Hindlimb muscle (tissue), 1 donor: ENCODE results near the gene KLHL40. TPM values are rescaled to one million over a fixed set of nuclear protein-coding genes. Genes with fewer than 3 reads are reported as not detected.
"Not testable (repeated sequence)": the region's sequence is repeated elsewhere in the genome, so short reads cannot be mapped to it uniquely, and the experiment has no call there.

ENCODE experiments used
- DNase-seq: peaks from one replicate; pipeline ENCODE4 v3.0.0-alpha.2; 2013
- polyA plus RNA-seq: library from polyadenylated mRNA; unstranded; fragments of 120-200 nt; gene quantifications from one replicate; pipeline ENCODE4 v1.2.1, GENCODE V29; 2013; ENCODE audit not compliant: insufficient read length

KLHL40 gene
- polyA plus RNA-seq, 1 donor, result 206 TPM

DNA sequence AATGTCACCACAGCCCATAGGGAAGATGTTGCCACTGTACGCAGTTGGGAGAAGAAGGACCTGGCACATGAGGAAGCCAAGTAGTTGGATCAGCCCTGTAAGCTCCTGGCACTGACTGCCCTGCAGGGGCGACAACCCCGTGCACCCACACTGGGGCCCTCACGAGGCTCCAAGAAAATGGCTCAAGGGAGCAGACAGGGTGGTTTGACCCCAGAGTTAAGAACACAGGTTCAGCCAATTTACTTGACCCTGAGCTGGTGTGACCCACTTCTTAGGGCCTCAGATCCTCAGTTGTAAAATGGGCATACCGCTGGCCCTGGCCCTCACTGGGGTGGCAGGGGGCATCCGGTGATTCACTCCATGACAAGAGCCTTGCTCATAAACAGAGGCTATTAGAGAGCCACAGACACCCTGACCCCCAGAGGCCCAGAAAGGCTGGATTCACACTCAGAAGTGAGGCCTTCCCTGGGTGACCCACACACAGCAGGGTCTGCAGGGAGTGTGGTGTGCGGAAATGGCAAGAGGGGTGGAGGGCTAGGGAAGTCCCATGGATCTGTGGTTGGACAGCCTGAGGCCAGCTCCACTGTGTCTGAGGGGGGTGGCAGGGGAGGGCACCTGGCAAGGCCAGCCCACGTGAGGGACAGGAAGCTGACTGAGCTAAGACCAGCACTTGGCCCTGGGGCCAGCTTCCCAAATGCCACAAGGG is 19.0 kb downstream of the KLHL40 start:
- DNase-seq, result no peak

DNA sequence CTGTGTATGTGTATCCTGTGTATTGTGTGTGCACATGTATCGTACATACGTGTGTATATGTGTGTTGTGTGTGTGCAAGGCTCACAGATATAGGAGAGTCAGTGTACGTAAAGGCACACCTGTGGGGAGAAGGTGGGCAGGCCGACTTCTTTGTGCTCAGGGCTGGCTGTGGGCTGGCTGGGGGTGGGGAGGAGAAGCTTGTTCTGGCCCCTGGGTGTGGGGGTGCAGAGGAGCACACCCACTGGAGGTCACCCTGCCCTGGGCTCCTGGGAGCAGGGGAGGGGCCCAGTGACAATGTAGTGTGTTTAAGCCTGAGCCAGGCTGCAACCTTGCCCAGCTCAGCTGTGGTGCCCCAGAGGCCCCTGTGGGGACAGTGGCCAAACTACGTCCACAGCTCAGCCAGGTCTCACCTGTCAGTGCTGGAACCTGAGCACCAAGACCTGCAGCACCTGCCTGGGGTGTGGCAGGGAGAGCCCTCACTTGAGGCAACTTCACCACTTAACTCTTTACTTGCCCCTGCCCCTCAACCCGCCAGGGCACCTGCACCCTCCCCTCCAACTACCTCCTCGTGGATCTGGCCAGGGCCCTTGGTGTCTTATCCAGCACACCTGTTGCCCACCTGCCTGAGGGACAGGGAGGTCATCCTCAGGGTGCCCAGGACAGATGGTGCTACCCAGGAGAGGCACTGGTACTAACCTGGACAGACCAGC is 19.9 kb downstream of the KLHL40 start:
- DNase-seq, result no peak

DNA sequence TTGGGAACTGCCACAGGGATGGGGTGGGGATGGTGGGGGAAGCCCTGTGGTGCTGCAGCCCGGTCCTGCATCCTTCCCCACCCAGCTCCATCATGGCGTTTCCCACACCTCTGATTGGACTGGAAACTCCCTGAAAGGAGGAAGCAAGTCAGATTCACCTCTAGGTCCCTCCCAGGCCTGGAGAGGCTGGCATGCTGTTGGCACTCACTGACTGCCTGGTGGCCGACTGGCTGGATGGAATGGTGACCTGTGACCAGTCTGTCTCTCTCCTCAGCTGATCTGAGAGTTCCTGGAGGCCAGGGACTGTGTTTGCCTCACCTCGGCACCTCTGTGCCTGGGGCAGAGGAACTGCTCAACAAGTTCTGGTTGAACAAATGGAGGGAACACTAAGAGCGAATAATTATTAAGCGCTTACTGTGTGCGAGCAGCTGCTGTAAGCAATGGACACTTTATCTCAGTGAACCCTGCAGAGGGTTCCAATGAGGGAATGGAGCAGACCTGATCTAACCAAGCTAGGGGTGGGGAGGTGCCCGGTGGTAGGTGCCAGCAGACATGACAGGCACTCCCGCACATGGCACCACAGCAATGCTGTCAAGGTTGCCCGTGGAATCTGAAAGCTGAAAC is 20.7 kb downstream of the KLHL40 start:
- no peak for DNase-seq

GRCh38 chr3:42706721-42707619 is 21.6 kb downstream of the KLHL40 start:
- no peak for DNase-seq

GRCh38 chr3:42707620-42708355 is 22.5 kb downstream of the KLHL40 start:
- no peak for DNase-seq

DNA sequence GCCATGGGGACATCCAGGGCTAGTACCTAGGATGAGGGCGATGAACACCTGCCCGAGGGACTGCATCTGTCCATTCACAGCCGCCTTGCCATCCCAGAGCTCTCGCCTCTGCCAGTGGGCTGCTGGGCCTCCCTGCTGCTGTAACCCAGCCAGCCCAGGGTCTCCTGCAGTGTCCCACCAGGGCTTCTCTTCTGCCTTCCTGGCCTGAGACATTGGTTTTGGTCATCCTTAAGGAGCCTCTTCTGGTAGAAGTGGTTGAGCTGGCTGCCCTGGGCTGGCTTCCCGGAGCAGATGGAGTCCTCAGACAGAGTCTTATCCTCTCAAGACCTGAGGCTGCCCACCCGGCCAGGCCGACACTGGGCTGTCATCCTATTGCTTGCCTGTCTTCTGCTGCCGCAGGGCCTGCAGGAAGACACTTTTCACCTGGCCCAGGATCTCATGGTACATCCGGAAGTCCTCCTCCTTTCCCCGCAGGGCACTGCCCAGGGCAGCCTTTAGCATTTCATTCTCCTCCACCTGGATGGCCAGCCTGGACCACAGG is 23.3 kb downstream of the KLHL40 start:
- no peak for DNase-seq

DNA sequence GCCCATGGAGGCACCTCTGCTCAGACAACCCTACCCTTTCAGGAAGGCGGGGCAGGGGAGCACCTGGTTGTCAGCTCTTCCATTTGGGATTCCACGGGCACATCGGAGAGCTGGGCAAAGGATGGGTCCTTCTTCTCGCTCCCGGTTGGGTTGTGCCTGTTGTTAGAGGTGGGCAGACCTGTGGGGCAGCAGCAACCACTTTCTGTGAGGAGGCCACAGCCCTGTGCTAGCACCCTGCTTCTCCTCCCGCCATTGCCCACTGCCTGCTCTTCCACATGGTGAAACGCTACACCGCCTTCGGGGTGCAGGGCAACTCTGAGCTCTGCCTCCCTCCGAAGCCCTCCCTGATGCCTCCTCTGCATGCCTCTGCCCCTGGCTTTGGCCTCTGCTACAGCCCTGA is 24.3 kb downstream of the KLHL40 start:
- DNase-seq, result no peak

- no peak for DNase-seq
Observed at GRCh38 chr3:42710323-42711021, 25.1 kb downstream of the KLHL40 start.

DNA sequence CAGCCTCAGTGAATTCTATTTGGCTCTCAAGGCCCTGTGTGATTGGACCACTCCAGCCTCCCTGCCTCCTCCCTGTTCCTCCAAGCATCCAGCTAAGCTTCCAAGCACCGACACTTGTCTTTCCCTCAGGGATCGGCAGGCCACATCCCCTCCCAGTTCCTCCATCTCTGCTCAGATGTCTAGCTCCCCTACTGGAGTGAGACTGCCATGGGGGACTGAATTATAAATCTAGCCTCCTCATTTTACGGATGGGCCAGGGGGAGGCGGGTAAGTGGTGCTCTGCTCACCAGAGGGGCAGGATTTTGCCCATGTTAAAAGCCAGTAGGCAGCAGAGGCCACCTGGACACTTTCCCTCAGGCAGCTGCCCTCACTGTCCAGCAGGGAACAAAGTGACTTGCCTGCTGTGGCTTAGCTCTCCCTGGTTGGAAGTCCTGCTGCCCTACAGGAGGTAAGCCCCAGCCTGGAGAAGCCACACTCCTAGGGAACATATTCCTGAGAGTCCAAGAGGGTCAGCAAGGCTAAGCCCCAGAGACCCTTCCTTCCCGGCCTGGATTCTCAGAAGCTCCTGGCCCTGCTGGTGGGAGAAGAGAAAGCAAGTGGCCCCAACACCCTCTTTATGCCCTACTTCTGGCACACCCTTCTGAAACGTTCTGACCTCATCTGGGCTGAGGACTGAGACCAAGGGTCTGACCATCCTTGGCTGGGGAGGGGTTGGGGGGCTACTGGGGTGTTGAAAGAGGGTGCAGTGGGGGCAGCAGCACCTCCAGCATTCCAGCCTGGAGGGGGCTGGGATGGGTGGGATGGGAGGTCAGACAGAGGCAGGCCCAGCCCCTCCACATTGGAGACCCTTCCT is 26.4 kb downstream of the KLHL40 start:
- no peak for DNase-seq

GRCh38 chr3:42712344-42712648 is 27.0 kb downstream of the KLHL40 start:
- DNase-seq, result no peak

DNA sequence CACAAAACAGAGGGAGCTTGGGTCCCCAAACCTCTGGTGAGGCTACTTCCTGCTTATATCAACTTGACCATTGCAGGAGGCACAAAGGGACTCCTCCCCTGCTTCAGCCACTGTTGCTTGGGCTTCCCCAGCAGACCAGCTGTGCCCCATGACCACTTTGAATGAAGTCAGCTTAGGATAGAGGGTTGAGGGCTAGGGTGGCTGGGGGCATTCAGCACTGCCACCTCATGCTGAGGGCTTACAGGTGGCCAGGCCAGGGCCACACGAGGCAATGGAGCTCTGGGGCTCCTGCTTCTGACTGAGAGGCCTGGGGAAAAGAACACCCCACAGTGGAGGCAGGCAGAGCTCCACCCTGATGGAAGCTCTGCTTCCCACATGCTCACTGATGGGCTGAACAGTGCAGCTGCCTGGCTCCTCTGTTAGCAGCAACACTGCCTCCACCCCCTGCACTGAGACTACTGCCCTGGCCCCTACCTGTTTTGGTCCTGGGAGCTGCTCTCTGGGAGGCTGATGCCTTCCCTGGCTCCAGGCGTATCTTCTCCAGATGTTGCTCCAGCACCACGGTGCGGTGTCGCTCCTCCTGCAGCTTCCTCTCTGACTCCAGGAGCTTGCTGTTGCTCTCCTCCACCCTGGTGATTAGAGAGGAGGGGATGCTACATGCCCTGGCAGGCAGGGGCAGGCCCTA is 27.5 kb downstream of the KLHL40 start:
- no peak for DNase-seq

DNA sequence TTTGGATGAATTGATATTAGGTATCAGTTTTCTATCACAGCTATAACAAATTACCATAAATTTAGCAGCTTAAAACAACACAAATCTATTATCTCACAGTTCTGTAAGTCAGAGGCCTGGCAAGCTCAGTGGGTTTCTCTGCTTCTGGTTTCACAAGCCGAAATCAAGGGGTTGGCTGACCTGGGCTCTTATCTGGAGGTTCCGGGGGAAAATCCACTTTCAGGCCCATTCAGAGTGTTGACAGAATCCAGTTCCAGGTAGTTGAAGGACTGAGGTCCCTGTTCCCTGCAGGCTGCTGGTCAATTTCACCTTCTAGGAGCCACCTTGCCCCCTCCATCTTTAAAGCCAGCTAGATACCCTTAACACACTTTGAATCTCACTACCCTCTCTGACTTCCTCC is 28.4 kb downstream of the KLHL40 start:
- no peak for DNase-seq

GRCh38 chr3:42714171-42714852 is 29.0 kb downstream of the KLHL40 start:
- DNase-seq, result no peak

- no peak for DNase-seq
Observed at GRCh38 chr3:42717306-42717705, 32.0 kb downstream of the KLHL40 start.

GRCh38 chr3:42718338-42718737 is 33.0 kb downstream of the KLHL40 start:
- no peak for DNase-seq

DNA sequence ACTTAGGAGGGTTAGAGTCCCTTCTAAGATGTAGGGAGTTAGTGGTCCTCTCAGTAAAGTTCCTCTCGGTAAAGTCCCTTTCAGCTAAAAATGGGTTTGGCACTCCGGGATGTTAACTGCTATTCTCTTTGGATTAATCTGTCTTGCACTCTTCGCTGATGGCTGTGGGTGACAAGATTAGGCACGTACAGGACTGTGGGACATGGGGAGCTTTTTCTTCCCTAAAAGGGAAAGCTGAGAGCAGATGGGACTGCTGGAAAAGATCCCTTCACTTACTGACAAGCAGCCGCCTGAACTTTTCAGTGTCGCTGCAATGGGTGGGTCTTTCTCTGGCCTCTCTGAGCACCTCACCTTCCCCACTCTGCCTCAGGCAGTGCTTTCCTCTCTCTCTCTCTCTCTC is 33.7 kb downstream of the KLHL40 start:
- no peak for DNase-seq

DNA sequence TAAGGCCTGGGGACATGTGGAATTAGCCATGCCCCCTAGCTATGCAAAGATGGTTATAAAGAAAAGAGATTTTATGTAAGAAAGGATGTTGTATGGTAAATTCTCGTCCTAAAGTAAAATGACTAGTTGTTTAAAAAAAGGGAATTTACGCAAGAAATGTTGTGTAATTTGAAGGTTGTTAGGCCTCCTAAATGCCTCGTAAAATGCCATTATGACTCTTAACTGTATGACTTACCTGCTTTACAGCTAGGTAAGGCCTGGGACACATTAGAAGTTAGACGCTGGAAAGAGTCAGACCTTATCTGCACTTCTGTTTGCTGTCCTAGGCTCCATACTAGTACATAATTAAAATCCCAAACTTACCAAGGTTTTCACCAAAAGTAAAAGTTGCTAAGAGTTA is 34.8 kb downstream of the KLHL40 start:
- DNase-seq, result no peak

DNA sequence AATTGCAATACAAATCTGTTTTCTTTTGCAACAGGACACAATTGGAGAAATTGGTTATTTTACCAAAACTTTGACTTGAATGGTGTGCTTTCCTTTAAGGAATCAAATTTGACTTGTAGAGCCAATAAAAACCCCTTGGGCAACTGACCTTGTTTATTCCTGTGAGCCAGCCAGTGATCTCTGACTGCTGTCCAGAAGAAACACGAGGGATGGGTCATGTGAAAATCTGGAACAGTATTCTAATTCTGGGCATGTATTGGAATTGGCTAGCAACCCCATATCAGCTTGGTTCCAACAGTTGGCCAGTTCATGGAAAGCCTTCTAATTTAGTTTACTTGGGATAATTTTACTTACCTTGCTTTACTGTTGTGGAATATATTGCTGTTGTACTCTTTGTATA is 36.4 kb downstream of the KLHL40 start:
- DNase-seq, result no peak

DNA sequence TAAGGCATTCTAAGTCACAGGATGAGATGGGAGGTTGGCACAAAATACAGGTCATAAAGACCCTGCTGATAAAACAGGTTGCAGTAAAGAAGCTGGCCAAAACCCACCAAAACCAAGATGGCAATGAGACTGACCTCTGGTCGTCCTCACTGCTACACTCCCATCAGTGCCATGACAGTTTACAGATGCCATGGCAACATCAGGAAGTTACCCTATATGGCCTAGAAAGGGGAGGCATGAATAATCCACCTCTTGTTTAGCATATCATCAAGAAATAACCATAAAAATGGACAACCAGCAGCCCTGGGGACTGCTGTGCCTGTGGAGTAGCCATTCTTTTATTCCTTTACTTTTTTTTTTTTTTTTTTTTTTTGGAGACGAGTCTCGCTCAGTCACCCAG is 37.1 kb downstream of the KLHL40 start:
- DNase-seq, result not testable (repeated sequence)
